ENCODE results near the gene SERP2.

The SERP2 gene

DNA sequence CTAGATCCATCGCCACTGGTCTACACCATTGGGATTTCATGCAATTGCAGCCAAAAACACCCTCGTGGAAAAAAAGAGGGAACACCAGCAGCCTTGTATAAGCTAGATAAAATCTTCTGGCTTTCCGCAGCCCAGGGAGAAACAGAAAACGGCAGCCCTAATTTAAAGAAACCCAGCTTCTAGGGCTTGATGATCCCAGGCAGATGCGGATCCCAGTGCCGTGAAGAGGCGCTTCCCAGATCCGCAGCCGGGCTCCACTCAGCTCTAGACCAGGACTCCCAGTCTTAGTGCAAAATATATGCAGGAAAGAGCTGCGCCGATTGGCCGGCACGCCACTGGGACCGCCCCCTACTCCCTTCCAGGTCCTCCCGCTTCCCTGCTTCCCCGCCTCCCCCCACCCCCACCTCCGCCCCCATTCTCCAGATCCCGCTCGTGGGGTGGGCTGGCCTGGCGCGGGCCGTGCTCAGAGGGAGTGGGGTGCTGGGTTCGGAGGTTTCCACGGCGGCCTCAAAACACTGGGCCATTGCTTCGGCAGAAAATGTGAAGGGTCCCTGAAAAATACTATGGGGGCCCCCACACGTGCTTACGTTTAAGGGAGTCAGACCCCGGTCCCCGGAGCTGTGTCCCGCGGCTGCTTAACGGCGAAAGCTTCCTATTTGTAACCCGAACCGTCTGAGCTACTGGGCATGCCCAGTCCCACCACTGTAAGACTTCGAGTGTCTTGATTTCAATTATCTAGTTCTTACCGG lies 63.1 kb downstream of the SERP2 start:
- DNase-seq, result peak; percentile 74

- DNase-seq, result peak; percentile 19
Observed at GRCh38 chr13:44437356-44438233, 64.0 kb downstream of the SERP2 start.

DNA sequence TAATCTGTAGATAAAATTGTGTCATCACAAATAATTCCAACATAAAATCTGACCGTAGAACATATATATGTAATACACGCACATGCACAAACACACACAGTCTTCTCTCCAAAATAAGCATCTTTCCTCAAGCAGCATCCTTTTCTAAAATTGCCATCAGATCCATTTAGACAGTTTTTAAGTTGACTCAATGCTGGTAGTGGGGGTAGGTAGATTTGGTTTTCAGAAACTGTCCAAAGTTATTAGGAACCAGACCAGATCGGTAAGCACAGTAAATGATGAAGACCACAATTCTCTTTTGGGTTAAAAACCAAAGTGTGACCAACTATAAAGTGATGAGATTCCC lies 64.6 kb downstream of the SERP2 start:
- no peak for DNase-seq

GRCh38 chr13:44439452-44440024 lies 65.9 kb downstream of the SERP2 start:
- DNase-seq, result no peak

- DNase-seq, result no peak
Observed at GRCh38 chr13:44440046-44440608, 66.5 kb downstream of the SERP2 start.
